Epithelial cell of prostate (primary cell): ENCODE results near the gene PMEL.

Experiments used
- DNase-seq: peaks from one replicate; pipeline ENCODE4 v3.0.0-alpha.2; 2011; ENCODE audit warnings: low read depth, low spot score
- H3K27ac ChIP-seq: fragments of 450-650 bp; 2 replicates; pipeline ENCODE4 v1.5.1; 2017; ENCODE audit warnings: mild to moderate bottlenecking

Gene PMEL

DNA sequence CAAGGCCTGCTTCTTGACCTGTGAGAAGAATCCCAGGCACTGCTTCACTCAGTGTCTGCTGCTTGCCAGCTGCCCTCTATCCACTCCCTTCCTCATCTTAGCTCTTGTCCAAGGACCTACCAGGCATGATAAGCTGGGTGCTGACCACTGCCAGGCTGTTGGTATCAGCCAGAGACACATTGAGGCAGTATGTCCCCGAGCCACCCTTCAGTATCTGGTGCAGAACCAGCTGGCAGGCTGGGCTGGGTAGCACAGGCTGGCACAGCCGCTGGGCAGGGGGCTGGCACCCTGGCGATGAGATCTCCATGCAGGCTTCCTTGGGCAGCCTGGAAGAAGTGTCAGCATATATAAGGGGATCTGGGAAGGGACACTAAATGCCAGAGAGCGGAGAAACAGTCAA, 10.5 kb downstream of the PMEL start:
- DNase-seq = no peak
- H3K27ac ChIP-seq = peak overlapping the region; percentile 56

DNA sequence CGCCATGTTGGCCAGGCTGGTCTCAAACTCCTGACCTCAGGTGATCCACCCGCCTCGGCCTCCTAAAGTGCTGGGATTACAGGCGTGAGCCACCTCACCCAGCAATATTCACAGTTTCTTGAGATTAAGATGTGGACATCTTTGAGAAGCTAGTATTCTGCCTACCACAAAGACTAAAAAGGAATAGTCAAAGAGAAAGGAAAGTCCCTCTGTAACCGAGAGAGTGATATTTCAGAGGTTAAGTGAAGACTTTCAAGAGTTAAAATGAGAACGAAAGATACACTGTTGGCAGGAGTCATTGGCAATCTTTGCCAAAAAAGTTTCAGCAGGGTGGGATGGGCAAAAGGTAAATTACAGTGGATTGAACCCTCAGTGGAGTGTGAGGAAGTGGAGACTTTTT, 19.3 kb downstream of the PMEL start:
- DNase-seq = no peak
- H3K27ac ChIP-seq = no peak overlapping the region

DNA sequence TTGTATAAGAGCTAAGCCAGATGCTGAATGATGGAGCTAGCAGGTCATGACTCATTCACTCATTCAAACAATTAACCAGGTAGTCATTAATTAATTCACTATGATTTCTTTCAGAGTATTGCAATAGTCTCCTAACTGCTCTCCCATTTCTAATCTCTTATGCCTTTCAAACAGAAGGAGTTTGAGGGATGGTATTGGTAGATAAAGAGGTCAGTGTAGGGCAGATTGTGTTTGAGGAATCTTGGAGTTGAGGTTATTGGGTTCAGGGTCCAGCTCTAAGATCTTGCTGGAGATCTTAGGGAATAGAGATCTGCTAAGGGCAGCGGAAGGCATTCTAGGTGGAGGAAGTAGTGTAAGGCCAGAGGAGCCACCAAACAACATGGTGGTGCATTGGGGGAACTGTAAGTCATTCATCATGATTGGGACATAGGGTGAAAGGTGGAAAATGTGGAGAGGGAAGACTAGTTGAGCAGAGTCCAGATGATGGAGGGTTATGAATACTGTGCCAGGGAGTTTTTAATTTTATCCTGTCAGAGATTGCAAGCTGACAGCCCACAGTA, 23.2 kb downstream of the PMEL start:
- DNase-seq = no peak
- H3K27ac ChIP-seq = peak overlapping the region; percentile 23

DNA sequence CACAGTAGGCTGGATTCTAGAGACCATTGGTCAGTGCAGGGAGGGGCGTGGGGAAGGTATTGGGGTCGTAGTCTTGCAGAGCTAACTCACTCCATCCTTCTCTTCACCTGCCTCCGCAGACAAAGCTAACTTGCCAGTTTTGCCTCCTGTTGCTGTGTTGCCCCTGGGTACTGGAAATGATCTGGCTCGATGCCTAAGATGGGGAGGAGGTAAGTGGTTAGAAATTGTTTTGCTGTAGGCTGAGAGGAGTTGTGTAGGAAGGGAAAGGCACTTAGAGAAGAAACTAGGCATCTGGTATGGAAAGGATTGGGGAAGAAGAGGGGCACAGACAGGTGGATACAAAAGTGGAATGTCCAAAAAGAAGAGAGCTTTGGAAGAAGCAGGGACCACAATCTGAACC, 23.8 kb downstream of the PMEL start:
- peak overlapping the region; percentile 23 for H3K27ac ChIP-seq
- DNase-seq = no peak

DNA sequence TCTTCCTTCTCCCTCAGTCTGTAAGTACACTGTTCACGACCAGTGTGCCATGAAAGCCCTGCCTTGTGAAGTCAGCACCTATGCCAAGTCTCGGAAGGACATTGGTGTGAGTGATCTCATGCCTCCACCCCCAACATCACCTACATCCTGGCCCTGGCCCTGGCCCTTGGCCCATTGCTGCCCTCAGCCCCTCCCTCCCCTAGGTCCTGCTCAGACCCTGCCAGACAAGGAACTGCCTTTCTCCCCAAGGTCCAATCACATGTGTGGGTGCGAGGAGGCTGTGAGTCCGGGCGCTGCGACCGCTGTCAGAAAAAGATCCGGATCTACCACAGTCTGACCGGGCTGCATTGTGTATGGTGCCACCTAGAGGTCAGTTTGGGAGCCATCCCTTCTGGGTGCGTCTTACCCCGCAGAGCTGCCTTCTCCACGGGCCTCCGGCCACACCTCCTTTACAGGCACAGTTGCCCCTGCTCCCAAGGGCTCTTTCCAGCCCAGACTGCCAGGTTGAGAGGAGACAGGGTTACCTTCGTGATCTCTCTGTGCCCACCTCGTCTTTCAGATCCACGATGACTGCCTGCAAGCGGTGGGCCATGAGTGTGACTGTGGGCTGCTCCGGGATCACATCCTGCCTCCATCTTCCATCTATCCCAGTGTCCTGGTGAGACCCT, 25.6 kb downstream of the PMEL start:
- DNase-seq = no peak
- peak overlapping the region; percentile 99 for H3K27ac ChIP-seq

DNA sequence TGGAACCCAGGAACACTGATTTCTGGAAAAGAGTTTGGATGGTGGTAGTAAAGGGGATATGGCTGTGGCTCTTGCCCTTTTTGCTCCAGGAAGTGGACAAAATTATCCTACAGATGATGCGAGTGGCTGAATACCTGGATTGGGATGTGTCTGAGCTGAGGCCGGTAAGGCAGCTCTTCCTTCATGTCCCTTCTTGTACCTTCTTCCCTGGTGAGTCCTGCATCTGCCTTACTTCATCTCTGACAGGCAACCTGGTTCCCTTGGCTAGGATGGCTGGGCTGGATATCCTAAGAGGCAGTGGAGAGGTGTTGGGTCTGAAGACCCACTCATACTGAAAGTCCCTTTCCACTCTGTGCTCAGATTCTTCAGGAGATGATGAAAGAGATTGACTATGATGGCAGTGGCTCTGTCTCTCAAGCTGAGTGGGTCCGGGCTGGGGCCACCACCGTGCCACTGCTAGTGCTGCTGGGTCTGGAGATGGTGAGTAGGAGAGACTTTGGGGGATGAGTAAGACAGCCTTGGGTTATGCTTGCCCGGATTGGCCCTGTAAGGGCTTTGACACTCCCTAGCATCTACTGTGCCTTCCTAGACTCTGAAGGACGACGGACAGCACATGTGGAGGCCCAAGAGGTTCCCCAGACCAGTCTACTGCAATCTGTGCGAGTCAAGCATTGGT, 26.9 kb downstream of the PMEL start:
- H3K27ac ChIP-seq = peak overlapping the region; percentile 99
- DNase-seq = no peak

DNA sequence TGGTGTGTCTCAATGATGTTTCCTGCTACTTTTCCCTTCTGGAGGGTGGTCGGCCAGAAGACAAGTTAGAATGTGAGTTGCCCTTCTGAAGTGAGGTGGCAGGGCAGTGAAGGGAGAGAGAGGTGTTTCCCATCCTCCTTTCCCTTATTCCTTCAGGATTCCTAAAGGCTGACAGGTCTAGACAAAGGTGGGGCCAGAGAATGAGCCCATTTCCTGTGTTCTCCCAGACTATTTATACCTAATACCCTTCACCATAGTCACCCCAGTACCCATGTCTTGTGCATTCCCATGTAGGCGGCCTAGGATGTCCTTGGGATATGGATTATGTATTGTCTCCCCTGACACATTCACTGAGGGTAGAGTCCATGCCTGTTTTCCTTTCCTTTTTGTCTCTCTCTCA, 27.9 kb downstream of the PMEL start:
- no peak for DNase-seq
- peak overlapping the region; percentile 99 for H3K27ac ChIP-seq

DNA sequence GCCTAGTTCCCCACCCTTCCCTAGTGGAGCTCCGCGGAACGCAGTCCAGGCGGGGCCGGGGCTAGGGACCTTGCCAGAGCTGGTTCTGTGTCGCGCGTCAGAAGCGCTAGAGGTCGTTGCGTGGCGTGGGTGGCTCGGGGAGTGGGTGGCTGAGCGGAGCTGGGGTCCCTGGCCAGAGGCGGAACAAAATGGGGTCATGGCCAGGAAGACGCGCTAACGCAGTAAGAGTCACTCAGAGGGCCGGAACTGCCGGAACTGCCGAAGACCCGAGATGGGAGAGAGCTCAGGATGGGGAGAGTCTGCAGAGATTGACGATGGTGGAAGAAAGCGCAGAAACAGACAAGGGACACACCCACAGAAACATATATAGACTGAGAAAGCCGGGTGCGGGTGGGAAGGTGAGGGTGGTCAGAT, 30.1 kb downstream of the PMEL start:
- peak overlapping the region; percentile 99 for H3K27ac ChIP-seq
- no peak for DNase-seq

DNA sequence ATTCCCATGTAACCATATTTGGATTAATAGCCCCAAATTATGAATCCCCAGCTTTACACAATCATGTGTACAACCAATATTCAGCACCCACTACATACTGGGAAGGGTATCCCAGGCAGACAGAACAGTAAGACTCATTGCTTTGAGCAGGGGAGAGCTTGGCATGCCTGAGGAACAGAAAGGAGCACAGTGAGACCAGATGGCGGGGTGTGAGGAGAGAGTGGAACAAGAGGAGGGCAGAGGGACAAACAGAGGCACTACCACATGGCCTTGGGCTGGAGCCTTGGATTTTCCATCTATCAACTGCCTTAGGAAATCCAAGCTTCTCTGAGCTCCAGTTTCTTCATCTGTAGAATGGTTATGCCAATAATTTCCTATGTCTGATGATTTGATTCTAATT, 31.1 kb downstream of the PMEL start:
- DNase-seq = no peak
- peak overlapping the region; percentile 99 for H3K27ac ChIP-seq

DNA sequence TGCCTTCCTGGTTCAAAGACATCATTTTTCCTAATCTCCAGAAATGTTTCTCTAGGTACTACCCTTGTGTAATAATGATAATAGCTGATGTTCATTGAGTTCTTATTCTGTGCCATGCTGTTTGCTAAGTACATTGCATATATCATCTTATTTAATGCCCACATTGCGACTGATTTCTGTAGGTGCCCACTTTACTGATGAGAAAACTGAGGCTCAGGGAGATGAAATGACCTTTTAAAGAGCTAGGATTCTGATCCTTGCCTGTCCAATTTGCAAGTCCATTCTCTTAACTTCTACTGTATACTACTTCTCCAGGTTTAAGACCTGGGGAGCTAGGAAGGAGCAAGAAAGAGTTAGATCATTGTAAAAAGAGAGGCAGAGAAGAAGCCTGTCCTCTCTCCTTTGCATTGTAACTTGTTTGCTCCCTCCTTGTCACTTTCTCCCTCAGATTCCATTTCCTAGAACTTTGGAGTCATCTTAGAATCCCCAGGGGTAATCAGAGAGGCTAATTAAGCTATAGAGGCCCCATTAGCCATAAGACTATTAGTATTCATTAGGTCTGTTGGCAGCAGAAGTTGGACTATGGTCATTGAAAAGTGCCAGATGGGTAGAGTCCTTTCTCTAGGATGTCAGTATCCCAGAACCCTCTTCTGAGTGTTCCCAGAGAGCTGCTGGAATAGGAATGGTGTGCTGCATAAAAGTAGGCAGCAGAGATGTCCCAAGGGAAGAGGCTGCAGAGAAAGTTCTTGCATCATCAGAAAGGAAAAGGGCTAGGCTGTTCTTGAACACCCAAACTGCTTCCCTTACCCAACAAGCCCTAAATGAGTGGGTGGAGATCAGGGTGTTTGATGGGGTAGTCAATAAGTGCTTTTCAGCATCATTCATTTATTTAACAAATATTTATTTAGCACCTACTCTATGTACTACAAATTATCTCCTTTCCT, 31.8 kb downstream of the PMEL start:
- no peak for DNase-seq
- H3K27ac ChIP-seq = peak overlapping the region; percentile 99

DNA sequence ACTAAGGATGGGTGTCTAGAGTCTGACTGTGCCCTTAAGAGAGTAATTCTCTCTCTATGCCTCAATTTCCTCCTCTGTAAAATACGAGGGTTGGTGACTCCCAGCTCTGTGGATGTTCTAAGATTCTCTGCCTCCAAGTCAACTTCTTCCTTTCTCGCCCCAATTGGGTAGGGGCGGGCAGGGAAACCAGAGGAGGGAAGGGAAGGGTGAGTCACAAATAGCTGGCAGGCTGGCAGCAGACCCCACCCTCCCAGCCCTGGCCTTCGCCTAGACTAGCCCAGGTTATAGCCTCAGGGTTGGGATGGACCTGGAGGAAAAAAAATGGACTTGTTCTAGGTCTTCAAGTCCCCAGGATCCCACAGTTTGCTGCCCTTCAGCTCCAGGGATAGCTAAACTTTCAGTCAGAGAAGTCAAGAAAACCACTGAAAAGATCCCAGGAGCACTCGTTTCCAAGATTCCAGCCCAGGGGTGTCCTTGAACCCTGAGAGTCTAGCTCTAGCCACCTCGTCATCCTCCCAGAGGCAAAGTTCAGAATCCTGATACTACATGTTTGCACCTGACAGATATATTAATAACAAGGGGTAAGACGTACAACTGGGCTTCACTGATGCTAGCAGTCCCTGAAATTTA, 32.6 kb downstream of the PMEL start:
- DNase-seq = peak; percentile 88
- H3K27ac ChIP-seq = peak overlapping the region; percentile 99

DNA sequence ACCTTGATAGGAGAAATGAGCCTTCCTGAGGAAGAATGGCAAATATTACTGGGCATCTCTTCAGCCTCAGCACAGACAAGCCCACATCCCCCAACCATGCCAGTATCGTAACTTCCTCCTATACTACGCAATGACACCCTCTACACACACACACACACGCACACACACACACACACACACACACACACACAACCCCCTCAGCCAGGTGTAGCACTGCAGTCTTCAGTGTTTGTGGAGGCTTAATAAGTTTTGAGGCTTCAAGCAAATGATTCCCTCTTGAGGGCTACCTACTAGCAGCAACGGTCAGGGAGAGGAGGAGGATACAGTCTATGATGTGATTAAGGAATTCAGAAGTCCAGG, 33.3 kb downstream of the PMEL start:
- peak overlapping the region; percentile 99 for H3K27ac ChIP-seq
- no peak for DNase-seq

DNA sequence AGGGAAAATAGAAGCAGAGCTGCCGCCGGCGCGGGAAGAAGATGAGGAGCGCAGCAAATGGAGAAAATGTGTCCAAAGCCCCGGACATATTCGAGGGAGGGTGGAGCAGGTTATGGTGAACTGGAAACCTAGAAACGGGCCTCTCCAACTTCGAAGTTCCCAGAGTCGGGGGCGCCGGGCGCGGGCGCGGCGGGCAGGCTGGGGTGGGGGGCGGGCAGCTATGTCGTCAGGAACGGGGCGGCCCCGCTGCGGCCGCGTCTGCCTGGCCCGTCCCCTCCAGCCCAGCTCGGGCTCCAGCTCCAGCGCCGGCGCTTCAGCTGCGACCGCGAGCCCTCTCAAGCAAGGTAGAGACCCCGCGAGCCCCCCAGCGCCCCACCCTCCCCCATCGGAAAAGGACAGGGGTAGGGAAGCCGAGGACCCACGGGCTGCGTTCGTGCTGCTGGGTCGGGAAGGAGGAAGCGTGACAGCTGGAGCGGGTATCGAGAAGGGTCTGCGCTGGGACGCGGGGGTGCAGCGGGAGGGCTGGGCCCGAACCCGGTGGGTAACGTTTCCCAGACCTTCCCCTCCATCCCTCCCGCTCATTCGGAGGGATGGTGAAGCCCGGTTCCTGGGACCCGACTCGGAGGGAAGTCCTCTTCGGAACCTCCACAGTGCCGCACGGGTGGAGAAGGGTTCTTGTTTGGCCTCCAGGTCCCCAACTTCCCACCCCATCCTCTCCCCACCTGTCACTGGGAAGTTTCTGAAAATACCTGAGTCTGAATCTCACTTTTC, 33.9 kb downstream of the PMEL start:
- peak overlapping the region; percentile 99 for H3K27ac ChIP-seq
- DNase-seq = no peak

DNA sequence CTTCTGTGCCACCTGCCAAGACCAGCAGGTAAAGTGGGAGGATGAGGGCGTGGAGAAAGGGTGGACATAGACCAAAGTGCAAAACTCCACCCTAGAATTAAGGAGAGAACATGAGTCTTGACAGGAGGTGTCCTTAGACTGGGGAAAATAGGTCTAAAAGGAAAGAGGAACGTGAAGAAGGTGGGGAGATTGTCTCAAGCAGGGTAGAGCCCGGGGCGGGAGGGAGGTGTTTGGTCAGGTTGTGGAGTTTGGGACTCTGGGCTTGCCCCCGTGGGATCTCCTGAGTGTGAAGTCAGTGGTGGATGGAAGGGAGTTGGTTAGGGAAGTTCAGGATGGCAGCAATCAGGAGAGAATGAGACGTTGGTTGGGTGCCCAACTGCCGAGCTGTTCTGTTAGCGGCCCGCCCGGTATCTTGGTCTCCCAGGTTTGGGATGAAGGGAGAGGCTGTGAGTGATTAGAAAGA, 34.5 kb downstream of the PMEL start:
- no peak for DNase-seq
- peak overlapping the region; percentile 99 for H3K27ac ChIP-seq

DNA sequence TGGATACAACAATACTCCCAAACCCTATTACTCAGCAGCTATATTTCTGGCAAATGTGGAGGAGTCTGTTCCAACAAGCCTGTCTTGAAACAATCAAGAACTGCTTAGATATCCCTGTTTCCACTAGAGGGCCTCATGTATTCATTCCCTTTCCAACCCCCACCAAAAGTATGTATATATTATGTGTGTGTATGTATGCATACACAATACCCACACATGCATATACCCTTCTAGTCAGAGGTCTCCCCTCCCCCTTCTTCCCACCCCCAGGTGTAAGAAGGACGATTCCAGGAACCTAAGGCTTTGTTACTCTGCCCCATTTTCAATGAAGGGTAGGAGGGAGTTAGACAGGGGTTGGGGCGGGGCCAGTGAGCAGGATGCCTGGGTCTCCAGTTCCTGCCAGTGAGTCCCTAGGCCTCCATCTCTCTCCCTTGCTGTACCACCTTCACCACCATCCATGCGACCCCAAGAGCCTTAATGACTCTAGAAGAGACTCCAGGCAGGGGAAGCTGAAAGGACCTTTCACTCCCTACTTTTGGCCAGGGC, 35.0 kb downstream of the PMEL start, which contains the start of gene DGKA:
Gene DGKA (plus strand): TSS at position 392 of the 546 bp plus-strand sequence. CDS start 5,342 bp downstream, outside the sequence.
- peak; percentile 64 for DNase-seq

DNA sequence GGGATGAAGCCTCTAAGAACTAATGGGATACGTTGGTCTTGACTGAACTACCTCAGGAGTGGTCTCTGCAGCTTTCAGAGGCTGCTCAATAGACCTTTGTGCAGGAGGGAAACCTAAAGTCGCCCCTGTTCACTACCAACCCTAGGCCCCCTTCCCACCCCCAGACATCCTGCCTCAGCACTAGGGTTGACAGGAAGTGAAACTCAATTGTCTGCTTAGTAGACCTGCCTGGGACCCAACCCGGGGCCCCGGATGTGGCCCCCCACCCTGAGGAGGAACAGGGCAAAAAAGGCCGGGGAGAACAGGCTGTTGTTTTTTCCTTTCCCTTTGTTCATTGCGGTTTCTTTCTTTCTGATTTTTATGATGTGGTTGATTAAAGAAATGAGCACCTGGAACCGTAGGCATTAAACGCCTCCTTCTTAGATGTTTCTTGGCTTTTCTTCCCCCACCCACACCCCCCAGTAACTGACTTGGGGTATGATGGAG, 36.5 kb downstream of the PMEL start:
- peak overlapping the region; percentile 99 for H3K27ac ChIP-seq
- DNase-seq = no peak

More for the DNA sequence above, 35.0 kb downstream of the PMEL start, which contains the start of gene DGKA:
- H3K27ac ChIP-seq = peak within 1 kb of the TSS; percentile 99

DNA sequence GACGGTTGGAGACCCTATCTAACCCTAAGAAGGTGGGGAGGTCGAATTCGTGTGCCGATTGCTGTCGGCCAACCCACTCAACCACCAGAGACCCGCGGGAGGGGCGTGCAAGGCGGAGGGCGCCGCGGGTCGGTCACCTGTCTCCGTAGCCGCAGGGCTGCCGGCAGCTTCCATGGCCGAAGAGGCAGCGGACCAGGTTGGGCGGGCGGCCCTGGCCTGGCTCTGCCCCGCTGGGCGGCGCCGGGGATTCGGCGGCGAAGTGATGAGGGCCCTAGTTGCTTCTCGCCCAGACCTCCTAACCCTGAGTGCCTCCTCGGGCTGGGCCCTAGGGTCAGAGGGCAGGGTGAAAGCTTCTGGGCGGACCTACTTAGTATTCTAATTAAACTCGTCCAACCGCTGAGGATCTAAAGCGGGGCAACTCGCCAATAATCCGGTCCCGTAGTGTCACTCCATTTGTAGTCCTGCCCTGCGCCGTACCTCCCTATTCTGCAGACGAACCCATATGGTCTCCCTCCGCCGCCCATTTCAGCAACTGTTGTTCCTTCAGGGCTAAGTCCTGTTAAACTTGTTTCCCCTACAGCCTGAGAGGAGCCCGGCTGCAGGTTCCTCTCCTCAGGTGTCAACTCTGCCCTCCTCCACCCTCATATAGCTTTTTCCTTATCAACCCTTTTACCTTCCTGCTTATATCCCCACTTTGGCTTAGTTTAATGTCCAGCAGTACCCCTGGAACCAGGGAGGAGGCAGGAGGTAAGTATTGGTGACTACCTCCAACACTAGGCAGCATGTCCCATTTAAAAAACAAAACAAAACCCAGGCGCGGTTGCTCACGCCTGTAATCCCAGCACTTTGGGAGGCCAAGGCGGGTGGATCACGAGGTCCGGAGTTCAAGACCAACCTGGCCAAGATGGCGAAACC, 38.0 kb downstream of the PMEL start, which contains the start of gene PYM1:
Gene PYM1 (minus strand): TSS at position 307 of the 915 bp plus-strand sequence. CDS start 133 bp downstream, at position 174.
- no peak for DNase-seq
- peak within 1 kb of the TSS; percentile 99 for H3K27ac ChIP-seq
